Neural progenitor cell (in vitro differentiated cells): ENCODE data around the gene TUT1.

Experiments
- EZH2phosphoT487 ChIP-seq: fragments of 200-600 bp; sonication (generic); IDR thresholded peaks from 2 replicates; pipeline ENCODE4 v1.6.1; 2017; ENCODE audit warnings: antibody characterized with exemption
- TF ChIP-seq, protein P1 (sequence below): fragments of 200-600 bp; sonication (generic); IDR thresholded peaks from 2 replicates; pipeline ENCODE4 v1.5.1; 2017; ENCODE audit warnings: antibody characterized with exemption, mild to moderate bottlenecking

DNA sequence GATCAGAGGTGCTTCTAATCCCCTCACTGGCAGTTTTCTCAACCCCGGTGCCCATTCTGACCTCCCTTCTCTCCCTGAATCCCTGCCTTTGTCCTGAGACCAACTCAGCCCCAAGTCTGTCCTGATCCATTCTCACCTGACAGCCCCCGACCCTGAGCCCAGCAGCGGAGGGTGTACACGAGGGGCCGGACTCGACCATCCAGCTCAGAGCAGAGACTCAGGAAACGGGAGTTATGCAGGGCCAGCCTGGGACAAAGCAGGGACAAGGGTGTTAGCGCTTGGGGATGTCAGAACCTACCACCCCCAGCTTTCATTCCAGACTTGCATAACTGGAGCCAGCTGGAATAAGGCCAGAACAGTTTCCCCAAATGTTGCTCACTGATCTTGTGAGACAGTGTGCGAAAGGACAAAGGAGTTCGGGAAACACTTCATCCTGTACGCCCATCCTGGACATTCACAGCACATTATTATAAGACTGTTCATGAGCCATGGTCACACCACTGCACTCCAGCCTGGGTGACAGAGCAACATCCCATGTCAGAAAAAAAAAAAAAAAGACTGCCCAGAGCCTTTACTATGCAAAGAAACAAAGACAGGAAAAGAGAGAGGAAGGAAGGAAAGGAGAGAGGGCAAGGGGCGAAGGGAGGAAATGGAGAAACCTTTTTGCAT lies 14.1 kb downstream of the TUT1 start:
- TF ChIP-seq, protein P1, sequence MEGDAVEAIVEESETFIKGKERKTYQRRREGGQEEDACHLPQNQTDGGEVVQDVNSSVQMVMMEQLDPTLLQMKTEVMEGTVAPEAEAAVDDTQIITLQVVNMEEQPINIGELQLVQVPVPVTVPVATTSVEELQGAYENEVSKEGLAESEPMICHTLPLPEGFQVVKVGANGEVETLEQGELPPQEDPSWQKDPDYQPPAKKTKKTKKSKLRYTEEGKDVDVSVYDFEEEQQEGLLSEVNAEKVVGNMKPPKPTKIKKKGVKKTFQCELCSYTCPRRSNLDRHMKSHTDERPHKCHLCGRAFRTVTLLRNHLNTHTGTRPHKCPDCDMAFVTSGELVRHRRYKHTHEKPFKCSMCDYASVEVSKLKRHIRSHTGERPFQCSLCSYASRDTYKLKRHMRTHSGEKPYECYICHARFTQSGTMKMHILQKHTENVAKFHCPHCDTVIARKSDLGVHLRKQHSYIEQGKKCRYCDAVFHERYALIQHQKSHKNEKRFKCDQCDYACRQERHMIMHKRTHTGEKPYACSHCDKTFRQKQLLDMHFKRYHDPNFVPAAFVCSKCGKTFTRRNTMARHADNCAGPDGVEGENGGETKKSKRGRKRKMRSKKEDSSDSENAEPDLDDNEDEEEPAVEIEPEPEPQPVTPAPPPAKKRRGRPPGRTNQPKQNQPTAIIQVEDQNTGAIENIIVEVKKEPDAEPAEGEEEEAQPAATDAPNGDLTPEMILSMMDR: no peak
- TF ChIP-seq EZH2phosphoT487: no peak
